GM21786 (cell line): ENCODE measurements around the gene ERVV-1.
"Not testable (repeated sequence)": the region's sequence is repeated elsewhere in the genome, so short reads cannot be mapped to it uniquely, and the experiment has no call there.

Source experiments
- ATAC-seq: cut with Tn5 transposase; IDR thresholded peaks from one replicate; pipeline ENCODE4 v1.9.1; 2021; ENCODE audit not compliant: unreplicated experiment

Gene ERVV-1

DNA sequence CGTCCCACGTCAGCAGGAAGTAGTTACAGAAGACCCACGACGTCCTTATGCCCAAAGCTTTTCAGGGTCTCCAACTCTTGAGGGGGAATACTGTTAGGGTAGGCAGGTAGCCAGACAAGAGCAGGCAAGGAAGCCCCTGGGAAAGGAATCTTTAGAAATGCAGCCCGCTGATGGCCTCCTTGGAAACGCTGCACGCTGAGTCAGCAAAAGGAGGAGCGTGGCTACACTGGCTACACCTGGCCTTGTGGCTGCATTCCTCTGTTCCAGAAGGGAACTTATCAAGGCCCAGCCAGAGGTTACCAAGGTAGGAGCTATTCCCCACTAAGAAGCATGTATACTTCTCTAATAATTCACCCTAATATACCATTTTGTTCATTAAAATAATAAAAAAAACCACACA is 2.0 kb downstream of the ERVV-1 start:
- ATAC-seq: no peak

DNA sequence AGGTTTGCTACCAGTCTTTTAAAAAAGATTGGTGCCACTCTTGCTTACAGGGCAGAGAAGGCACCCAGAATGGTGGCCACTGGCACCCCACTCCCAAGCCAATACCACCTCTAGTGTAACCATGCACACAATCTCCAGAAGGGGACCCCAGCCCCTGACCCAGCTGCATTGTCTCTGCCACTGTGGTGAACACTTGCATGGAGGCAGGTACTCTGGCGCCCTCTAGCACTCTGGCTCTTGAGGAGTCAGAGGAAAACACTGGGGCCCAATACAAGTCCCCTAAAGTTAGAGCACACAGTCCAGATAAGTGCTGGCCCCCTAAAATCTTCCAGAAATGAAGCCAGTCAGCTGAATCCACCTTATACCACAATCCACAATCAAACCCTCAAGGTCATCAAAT is 6.0 kb downstream of the ERVV-1 start:
- no peak for ATAC-seq

DNA sequence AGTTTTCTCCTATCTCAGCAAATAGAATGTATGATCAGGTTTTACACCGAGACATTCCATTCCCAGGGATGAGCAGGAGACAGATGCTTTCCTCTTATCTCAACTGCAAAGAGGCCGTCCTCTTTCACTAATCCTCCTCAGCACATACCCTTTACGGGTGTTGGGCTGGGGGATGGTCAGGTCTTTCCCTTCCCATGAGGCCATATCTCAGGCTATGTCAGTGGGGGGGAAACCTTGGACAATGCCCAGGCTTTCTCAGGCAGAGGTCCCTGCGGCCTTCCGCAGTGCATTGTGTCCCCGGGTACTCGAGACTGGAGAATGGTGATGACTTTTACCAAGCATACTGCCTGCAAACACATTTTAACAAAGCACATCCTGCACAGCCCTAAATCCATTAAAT is 14.6 kb downstream of the ERVV-1 start:
- not testable (repeated sequence) for ATAC-seq

DNA sequence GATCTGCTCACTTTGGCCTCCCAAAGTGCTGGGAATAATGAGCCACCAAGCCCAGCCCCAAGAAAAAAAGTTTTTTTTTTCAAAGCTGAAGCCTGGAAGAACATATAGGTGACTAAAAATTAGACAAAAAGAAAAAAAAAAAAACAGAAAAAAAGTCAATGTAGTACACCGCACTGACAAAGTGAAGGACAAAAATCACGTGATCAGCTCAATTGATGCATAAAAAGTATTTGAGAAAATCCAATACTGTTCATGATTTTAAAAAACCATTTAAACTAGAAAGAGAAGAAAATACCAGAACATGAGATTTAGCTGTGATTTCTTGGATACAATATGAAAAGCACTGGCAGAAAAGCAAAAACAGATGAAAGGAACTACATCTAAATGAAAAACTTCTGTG is 20.3 kb downstream of the ERVV-1 start:
- ATAC-seq: no peak

DNA sequence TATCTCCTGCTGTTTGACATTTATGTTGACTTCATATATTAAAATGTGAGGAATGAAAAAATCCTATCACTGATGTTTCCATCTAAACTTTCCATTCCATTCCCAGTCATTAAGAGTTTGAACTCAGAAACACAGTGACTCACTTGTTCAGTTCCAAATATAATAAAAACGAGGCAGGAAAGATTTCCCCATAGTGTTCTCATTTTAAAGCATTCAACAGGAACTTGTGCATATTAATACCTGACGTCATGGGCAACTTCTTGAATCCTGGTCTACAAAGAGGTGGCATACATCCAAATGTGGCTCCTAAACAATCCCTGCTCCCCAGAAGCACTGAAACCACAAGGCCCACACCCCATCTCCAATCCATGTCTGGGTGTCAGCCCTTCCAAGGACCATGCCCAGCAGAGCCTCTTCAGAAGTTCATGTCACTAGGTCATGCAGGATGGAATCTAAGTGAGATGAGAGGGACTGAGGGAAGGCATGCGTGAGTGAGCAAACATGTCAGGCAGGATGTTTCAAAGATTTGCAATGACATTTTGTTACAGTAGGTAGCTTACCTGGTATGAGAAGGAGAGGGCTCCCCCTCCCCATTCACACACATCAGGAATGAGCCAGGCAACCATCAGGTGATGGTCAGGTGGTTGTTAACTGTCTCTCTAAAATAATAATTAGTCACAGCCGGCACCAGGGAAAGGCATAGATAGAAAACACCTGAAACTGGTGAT is 21.4 kb downstream of the ERVV-1 start:
- no peak for ATAC-seq

DNA sequence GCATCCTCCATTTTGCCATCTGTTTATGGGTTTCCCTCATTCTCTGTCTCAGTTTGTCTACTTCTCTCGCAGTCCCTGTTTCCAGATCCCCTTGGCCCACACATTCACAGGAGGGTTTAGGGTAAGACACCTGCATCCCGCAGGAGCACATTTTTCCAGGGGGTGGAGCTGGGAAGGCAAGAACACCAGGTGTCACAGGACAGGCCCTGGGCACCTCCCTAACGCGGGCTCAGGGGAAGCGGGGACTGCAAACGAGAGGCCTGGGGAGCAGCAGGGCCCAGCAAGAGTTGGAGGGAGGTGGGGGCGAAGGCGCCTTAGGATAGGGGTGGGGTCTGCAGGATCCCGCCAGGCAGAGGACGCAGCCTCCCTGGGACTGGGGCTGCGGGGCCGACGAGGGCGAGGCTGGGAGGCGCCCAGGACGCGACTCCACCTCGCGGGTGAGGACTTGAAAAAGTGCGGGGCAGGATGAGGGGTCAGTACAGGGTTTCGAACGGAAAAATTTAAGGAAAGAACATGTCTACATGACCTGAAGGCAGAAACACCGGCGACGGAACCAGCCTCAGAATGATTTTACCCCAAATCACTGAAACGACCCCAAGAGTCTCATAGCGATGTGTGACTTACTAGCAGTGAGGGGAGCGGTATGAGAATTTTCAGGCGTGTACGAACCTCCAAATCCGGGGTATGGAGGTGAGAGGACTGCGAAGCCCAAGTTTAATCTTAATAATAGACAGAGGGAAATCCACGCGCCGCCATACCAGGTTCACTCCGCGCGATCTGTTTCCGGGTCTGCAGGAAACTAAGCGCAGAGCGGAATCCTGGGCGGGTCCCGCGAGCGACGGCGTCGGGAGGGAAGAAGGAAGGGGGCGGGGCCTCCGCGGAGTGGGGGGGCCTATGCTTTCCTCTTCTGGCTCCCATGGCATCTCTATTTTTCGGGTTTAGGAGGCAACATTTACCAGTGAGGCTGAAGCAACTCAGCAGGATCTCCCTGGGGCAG is 23.7 kb downstream of the ERVV-1 start:
- ATAC-seq: no peak

DNA sequence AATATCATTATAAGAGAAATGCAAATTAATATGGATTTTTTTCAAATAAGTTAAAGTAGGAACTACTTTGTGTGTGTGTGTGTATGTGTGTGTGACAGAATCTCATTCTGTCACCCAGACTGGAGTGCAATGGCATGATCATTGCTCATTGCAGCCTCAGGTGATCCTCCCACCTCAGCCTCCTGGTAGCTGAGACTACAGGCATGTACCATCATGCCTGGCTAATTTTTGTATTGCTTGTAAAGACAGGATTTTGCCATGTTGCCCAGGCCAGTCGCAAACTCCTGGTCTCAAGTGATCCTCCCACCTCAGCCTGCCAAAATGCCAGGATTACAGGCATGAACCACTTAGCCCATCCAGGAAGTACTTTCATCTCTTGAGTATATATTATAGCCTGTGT is 27.6 kb downstream of the ERVV-1 start:
- ATAC-seq: no peak

DNA sequence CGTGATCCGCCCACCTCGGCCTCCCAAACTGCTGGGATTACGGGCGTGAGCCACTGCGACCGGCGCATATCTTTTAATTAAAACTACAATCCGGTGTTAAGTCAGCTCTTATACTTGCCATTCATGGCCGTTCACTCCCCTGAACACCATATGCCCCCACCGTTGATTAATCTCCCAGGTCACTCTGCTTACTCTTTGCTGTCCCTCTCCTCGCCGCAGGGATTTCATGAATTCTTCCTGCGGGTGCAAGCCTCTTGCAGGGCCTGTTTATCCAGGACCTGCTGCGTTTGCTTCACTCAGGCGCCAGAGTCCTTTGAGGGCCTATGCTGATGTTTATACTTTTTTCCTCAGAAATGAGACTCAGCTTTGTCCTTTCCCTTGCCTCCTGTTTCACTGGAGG is 31.8 kb downstream of the ERVV-1 start:
- ATAC-seq: no peak

DNA sequence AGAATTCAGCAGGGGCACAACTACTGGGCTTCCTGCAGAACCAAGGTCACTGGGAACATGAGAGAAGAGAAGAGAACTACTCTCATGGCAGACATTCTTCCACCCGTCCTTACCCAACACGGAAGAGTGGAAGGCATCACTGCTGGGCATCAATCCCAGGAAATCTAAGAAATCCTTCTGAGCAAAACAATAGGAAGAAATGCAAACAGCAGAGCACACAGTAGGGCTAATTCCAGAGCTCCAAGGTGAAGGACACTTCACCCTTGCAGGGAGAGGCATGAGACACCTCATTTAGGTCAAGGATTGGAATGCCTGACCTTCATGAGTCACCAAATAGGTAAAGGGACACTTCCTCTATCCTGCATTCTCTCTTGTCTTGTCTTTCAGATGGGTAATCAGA is 33.7 kb downstream of the ERVV-1 start:
- no peak for ATAC-seq

DNA sequence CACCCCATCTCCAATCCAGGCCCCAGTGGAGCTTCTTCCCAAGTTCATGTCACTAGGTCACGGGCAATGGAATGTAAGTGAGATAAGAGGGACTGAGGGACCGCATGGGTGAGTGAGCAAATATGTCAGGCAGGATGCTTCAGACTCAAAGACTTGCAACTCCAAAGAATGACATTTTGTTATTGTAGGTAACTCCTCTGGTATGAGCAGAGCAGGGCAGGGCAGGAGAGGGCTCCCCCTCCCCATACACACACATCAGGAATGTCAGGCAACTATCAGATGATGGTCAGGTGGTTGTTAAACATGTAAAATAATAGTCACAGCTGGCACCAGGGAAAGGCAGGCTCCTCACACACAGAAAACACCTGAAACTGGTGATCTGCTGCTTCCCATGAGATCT is 41.4 kb downstream of the ERVV-1 start:
- ATAC-seq: no peak

DNA sequence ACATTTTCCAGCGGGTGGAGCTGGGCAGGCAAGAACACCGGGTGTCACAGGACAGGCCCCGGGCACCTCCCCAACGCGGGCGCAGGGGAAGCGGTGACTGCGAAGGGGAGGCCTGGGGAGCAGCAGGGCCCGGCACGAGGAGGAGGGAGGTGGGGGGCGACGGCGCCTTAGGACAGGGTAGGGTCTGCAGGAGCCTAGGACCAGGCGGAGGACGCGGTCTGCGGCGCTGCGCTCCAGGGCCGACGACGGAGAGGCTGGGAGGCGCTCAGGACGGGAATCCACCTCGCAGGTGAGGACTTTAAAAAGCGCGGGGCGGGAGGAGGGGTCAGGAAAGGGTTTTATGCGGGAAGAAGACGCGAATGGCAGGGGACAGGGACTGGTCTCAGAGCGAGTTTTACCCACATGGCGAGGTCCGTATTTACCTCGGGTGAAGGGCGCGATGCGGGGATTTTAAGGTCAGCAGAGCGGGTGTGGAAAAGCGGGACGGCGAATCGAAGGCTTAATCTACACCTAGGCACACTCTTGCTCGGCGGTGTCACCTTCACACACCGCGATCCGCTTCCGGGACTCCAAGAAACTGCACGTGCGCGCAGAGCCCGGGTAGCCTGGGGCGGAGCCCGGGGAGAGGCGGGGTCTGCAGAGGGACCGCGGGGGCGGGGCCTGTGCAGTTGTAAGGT is 44.3 kb downstream of the ERVV-1 start:
- no peak for ATAC-seq
